GM21381 (cell line): ENCODE data around the gene ASIC2.

Source experiments
- ATAC-seq: cut with Tn5 transposase; IDR thresholded peaks from one replicate; pipeline ENCODE4 v1.9.1; 2021; ENCODE audit warnings: mild to moderate bottlenecking, moderate library complexity; ENCODE audit not compliant: unreplicated experiment

The ASIC2 gene

GRCh38 chr17:33167736-33168135, 125.4 kb downstream of the ASIC2 start:
- ATAC-seq, result no peak

- no peak for ATAC-seq
Observed at GRCh38 chr17:33166472-33166871, 126.6 kb downstream of the ASIC2 start.

- ATAC-seq, result no peak
Observed at GRCh38 chr17:33164169-33164881, 128.8 kb downstream of the ASIC2 start.

- ATAC-seq, result no peak
Observed at GRCh38 chr17:33163533-33164168, 129.4 kb downstream of the ASIC2 start.

DNA sequence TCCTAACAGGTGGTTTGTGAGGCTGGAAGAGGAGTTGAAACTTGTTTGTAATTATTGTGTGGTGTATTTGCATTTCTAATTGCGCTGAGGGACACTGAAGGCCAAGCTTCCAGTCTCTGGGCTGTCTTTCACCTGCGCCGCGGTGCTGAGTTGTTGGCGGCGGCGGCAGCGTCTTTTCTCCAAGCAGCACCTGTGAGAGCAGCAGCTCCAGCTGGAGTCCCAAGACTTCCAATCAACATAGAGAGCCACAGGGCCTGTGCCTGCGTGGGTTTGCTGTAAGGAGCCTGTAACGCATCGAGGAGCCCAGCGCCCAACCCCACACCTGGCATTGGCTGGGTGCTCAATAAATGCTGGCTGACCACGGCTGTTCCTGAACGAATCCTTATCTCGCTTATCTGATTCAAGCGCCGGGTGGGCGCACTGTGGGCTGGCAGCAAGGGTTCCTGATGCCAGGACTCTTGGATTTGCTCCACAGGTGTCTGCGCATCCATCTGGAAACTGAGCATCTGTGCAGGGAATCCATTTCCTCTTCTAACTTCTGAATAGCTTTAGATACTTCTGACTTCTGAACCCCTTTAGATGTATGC, 138.1 kb downstream of the ASIC2 start:
- no peak for ATAC-seq

- no peak for ATAC-seq
Observed at GRCh38 chr17:33152783-33153182, 140.3 kb downstream of the ASIC2 start.

DNA sequence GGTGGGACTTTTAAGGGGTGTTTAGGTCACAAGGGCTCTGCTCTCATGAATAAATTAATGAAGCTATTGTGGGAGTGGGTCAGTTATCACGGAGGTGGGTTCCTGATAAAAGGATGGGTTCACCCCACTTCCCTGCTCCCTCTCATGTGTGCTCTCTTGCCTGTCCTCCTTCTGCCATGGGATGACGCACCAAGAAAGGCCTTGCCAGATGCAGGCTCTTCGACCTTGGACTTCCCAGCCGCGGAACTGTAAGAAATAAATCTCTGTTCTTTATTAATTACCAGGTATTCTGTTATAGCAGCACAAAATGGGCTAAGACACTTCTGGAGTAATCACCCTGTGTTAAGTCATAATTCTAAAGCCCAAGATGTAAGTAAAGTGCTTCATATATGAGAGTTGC, 141.5 kb downstream of the ASIC2 start:
- no peak for ATAC-seq

DNA sequence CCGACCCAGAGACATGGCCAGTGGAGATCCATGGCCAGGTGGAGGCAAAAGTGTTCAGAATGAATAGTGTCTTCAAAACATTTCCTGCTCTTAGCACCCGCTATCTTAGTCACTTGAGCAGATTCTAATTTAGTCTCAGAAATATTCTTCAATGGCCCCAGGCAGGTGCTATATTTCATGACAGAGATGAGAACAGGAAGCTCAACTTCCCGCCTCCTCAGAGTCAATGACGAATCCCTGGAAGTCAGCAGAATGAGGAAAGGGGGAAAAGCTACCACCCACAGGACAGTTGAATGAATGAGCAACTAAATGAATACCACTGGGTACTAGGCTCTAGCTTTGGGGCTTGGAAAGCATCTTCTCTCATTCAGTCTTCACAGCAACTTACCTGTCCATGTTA, 147.2 kb downstream of the ASIC2 start:
- no peak for ATAC-seq

GRCh38 chr17:33144837-33145236, 148.3 kb downstream of the ASIC2 start:
- ATAC-seq, result no peak

GRCh38 chr17:33142705-33143299, 150.3 kb downstream of the ASIC2 start:
- ATAC-seq, result no peak

GRCh38 chr17:33140413-33141099, 152.5 kb downstream of the ASIC2 start:
- no peak for ATAC-seq

DNA sequence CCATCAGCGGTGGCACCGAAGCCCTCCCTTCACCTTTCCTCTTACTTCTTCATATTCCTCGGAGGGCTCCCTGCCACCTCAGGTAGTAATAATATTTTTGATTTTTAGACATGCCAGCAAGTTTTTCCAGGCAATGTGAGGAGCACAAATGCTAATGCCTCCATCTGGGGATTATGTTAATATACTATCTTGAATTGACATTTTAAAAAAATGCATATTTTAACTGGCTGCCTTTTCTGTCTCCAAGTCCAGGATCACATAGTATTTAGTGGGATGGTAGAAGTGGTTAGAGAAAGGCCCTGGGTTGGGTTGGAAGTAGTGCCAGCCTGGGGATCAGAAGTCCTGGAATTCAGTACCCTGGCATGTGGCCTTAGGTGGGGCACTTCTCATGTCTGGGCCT, 154.5 kb downstream of the ASIC2 start:
- no peak for ATAC-seq

GRCh38 chr17:33137426-33137825, 155.7 kb downstream of the ASIC2 start:
- no peak for ATAC-seq

DNA sequence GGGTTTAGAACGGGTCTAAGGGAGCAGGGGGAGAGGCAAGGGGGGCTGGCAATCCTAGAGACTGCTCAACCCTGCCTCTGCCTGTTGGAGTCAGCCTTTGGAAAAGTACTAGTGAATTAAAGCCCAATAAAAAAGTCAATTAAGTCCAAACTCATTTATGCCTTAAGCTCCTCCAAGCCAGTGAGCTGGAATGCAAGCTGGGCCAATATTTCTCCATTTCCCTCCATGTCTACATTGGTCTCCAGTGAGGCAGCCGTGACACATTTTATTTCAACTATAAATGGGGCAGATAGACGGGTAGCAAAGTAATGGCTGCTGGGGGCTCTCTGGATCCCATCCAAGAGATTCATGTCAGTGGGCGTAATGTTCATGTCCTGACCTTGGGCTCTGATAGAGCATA, 157.4 kb downstream of the ASIC2 start:
- ATAC-seq, result no peak

GRCh38 chr17:33131620-33132019, 161.5 kb downstream of the ASIC2 start:
- no peak for ATAC-seq

GRCh38 chr17:33127706-33128105, 165.4 kb downstream of the ASIC2 start:
- no peak for ATAC-seq

DNA sequence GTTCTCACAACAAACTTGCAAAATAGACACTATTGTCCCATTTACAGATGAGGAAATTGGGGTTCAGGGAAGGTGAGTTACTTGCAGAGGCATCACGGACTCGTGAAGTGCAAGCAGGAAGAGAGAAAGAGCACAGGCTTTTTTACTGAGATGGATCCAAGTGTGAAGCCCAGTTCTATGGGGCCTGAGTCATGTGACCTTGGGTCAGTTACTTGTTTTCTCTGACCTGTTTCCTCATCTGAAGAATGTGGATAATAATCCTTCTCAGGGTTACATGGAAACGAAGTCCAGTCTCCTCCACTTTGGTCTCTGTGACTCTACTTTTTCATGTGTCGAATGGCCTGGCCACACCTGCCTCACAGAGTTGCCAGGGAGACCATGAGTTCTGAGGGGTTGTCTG, 167.0 kb downstream of the ASIC2 start:
- ATAC-seq, result no peak

DNA sequence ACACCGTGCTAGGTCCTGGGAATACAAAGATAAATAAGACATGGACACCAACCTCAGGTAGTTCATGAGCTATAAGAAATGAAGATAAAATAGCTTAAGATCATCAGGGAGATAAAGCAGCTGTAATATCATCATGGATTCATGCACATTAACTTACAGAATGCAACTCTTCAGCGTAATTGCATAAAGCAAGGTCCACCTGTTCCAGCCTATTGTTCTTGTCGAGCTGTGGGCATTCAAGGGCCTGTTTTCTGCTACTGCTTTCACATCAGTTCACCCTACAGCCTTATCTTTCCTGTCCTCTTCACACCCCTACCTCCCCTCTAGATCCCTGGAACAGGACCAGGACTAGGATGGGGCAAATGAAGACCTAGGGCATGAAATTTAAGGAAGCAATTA, 167.5 kb downstream of the ASIC2 start:
- no peak for ATAC-seq

- no peak for ATAC-seq
Observed at GRCh38 chr17:33124871-33125551, 168.1 kb downstream of the ASIC2 start.

GRCh38 chr17:33124185-33124584, 168.9 kb downstream of the ASIC2 start:
- ATAC-seq, result no peak

DNA sequence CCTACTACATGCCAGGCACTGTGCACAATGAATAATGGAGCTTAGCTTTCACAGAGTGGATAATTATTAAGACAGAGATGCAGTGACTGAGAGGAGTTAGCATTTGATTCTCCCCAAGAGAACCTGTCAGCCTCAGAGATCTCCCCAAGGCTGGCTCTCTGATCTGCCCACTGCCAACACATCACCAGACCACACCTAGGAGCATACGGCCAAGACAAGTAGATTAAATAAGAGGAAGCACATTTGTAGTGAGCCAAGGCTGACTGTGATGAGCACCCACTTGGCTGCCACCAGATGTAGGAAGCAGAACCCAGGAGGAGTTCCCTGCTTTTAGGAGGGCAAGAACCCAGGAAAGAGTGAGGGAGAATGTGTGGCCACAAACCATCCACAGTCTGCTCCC, 171.3 kb downstream of the ASIC2 start:
- ATAC-seq, result no peak
